GM12865 (cell line): ENCODE results near the gene WBP2NL.
"Not testable (repeated sequence)": the region's sequence is repeated elsewhere in the genome, so short reads cannot be mapped to it uniquely, and the experiment has no call there.

ENCODE experiments used
- DNase-seq: peaks from one replicate; pipeline ENCODE4 v3.0.0; 2010; ENCODE audit warnings: low read depth
- H3K4me3 ChIP-seq: 2 replicates; pipeline ENCODE4 v1.5.1; 2011; ENCODE audit warnings: mild to moderate bottlenecking, low read depth, low read length, control low read depth
- TF ChIP-seq, protein P1 (sequence below): IDR thresholded peaks from 2 replicates; pipeline ENCODE4 v1.5.1; 2011; ENCODE audit warnings: low read length, control low read depth, low read depth, inconsistent platforms; ENCODE audit not compliant: insufficient read depth; ENCODE audit errors: missing control alignments

Gene WBP2NL, protein sequence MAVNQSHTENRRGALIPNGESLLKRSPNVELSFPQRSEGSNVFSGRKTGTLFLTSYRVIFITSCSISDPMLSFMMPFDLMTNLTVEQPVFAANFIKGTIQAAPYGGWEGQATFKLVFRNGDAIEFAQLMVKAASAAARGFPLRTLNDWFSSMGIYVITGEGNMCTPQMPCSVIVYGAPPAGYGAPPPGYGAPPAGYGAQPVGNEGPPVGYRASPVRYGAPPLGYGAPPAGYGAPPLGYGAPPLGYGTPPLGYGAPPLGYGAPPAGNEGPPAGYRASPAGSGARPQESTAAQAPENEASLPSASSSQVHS

DNA sequence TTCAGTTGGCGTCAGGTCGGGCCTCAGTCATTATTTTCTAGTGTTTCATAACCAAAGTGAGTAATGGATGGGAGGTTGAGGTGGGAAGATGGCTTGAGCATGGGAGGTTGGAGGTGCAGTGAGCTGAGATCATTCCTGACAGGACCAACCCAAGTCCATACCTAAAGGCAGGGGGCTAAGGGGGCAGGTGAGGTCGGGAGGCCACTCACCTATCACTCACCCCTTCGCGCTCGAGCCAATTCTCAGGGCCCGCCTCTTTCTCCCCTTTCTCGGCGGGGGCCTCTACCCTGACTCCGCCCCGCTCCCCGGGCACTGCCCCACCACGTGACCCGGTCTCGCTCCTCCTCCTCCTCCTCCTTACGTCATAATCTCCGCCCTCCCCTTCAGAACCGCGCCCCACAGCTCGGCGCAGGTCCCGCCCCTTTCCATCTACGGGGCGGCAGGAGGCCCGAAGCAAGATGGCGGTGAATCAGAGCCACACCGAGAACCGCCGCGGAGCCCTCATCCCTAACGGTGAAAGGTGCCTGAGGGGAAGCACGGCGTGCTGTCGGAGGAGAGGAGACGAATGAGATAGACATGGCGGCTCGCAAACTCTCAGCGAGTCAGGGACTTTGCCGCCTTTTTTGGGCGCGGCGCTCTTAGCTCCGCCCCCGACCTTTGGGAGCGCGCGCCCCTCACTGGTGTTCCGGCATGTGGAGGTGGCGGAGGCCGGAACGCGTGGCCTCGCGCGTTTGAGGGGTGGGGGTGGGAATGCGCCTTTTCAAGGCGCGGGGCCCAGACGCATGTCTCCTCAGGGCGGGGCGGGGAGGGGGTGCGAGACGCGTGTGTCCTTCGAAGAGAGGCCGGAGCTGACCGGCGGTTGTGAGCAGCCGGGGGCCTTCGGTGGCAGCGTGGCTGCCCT is at the start of gene WBP2NL:
Gene WBP2NL, plus strand, starts transcription at position 428 of the 901 bp plus-strand sequence. Its CDS starts 31 bp downstream, at position 459.
- H3K4me3 ChIP-seq, result peak within 1 kb of the TSS; percentile 84
- TF ChIP-seq, protein P1, sequence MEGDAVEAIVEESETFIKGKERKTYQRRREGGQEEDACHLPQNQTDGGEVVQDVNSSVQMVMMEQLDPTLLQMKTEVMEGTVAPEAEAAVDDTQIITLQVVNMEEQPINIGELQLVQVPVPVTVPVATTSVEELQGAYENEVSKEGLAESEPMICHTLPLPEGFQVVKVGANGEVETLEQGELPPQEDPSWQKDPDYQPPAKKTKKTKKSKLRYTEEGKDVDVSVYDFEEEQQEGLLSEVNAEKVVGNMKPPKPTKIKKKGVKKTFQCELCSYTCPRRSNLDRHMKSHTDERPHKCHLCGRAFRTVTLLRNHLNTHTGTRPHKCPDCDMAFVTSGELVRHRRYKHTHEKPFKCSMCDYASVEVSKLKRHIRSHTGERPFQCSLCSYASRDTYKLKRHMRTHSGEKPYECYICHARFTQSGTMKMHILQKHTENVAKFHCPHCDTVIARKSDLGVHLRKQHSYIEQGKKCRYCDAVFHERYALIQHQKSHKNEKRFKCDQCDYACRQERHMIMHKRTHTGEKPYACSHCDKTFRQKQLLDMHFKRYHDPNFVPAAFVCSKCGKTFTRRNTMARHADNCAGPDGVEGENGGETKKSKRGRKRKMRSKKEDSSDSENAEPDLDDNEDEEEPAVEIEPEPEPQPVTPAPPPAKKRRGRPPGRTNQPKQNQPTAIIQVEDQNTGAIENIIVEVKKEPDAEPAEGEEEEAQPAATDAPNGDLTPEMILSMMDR, result no peak
- peak; percentile 96 for DNase-seq

DNA sequence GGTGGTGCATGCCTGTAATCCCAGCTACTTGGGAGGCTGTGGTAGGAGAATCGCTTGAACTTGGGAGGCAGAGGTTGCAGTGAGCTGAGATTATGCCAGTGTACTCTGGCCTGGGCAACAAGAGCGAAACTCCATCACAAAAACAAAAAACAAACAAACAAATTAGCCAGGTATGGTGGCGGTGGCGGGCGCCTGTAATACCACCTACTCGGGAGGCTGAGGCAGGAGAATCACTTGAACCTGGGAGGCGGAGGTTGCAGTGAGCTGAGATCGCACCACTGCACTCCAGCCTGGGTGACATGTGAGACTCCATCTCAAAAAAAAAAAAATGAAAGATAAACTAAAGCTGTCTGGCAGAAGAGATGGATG is 49.7 kb upstream of the WBP2NL start:
- DNase-seq, result not testable (repeated sequence)
- H3K4me3 ChIP-seq, result peak overlapping the region; percentile 27

DNA sequence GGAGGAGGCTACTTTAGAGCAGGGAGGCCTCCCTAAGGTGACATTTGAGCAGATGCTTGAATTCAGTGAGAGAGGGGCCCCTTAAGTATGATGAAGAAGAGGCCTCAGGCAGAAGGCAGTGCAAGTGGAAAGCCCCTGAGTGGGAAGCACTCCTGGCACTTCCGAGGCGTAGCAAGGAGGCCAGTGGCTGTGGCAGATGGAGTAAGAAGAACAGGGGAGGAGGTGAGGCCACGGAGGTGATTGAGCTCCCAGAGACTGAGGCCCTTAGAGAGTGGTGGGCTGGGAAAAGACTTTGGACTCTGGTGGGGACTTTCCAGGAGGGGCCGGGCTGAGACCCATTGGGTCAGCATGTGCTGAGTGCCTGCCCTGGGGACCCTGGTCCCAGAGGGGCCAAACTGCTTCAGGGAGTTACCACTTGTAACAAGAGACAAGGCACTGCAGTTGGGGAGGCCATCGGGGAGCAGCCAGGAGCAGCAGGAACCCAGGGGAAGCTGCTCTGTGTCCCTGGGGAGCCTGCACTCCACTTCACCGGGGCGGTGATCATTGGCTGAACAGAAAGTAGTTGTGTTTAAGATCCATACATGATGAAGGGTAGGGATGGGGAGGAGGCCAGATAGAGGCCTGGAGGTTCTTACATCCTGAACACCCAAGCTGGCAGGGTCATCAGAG is 49.2 kb upstream of the WBP2NL start:
- TF ChIP-seq, protein P1, result no peak
- peak overlapping the region; percentile 27 for H3K4me3 ChIP-seq
- peak; percentile 75 for DNase-seq

DNA sequence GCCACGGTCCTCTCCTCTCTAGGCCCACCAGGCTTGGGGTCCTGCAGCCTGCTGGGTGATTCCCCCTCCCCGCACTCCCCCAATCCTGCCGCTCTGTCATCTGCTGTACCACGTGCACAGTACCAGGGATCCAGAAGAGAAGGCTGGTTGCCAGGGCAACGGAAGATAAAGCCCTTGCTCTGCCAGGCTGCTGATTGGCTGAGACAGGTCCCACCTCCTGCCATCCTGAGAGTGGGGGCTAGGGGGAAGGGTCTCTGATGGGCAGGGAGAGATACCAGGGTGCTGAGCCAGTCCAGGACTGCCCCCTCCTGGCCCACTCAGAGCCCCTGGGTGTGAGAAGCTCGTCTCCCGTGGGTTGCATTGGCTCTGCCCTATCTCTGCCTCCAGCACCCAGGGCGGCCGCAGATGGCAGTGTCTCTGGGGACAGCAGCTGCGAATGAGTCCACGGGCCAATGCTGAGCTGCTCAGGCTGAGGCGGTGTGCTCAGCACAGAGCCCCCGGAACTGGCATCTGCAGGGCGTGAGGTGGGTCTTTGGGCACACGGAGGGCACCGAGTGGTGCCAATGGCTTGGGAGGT is 46.6 kb upstream of the WBP2NL start, which contains the start of gene SMIM45:
Gene SMIM45, plus strand, starts transcription at position 253 of the 577 bp plus-strand sequence.
- no peak for DNase-seq
- TF ChIP-seq, protein P1, result no peak
- no peak within 1 kb of the TSS for H3K4me3 ChIP-seq

DNA sequence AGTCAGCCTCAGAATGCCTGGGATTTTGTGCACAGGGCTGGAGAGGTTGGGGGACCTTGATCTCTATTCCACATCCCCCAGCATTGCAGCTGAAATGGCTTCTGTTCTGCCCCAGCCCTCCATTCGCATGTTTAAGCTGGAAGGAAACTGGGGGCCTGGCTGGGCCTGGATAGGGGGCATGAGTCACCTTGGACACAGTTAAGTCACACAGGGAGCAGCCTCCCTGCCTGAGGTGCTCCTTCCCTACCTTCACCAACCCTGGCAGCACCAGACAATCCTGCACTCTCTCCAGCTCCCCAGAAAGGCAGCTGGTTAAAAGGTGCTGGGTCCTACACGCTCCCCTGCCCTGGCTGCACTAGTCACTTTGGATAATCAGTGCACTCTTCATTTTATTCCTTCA is 45.9 kb upstream of the WBP2NL start:
- TF ChIP-seq, protein P1, result no peak
- no peak for DNase-seq
- H3K4me3 ChIP-seq, result no peak overlapping the region

DNA sequence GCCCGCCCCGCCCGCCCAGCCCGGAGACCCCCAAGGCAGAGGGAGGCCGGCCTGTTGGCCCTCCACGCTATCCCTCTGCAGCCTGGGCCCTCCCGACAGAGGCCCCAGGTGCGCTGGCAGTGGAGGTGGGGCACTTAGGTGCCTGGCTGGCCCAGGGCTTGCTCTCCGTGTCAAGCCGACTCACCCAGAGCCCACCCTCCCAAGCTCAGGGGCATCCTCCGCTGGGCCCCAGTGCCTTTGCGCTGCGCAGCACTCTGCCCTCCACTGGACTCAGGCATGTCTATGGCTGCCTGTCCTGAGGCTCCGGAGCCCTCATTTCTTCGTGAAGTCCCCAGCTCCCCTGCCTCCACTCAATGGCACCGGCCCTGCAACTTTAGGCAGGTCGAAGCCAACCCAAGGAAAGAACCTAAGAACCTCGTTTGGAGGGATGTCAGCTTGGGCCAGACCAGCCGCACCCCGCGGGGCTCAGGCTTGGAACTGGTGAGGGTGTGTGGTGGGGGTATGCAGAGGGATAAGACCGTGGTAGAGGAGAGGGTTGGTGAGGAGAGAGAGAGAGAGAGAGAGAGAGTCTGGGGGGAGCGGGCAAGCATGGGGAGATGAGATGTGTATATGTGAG is 40.5 kb upstream of the WBP2NL start:
- TF ChIP-seq, protein P1, result no peak
- H3K4me3 ChIP-seq, result no peak overlapping the region
- DNase-seq, result no peak
